Measurements from ENCODE around the gene UBR2. TPM values are rescaled to one million over a fixed set of nuclear protein-coding genes. Genes with fewer than 3 reads are reported as not detected.

Gene UBR2
- total RNA-seq, 5 donors from 2014 or later (not counting 1 experiment from before 2014, with no cell fraction given), result 41.1 to 47.6 (median 44.8) TPM

- ATAC-seq (replicated peaks in 1 of 4) (no peak), DNase-seq (no peak)
- Histone ChIP-seq H3K36me3 (ENCODE audit: control insufficient read depth in 2 of 2, extremely low read depth in 1 of 2, insufficient read depth in 1 of 2, low read length in 1 of 2) (no peaks in the 10 kb centered on the region), H3K27me3 (replicated peaks in 1 of 2; ENCODE audit: control insufficient read depth in 2 of 2, extremely low read depth in 1 of 2, insufficient read depth in 2 of 2, low read length in 1 of 2) (peaks cover 0 to 13% of the 10 kb centered on the region in 2 experiments), H3K4me1 (ENCODE audit: control insufficient read depth in 1 of 2, extremely low read depth in 1 of 2, insufficient read depth in 2 of 2, low read length in 2 of 2) (peaks cover 0 to 17% of the 10 kb centered on the region in 2 experiments), H3K9me3 (no peaks in the 10 kb centered on the region), H3K4me3 (ENCODE audit: control insufficient read depth in 1 of 2, extremely low read depth in 1 of 2, low read length in 1 of 2) (no peak overlapping the region), H3K27ac (ENCODE audit: low read length) (no peak overlapping the region)
- Mint-ChIP-seq H3K36me3 (no peaks in the 10 kb centered on the region), H3K4me1 (peaks cover 20 to 23% (median 21%) of the 10 kb centered on the region in 3 donors), H3K27me3 (peaks cover 0 to 3% of the 10 kb centered on the region in 2 donors), H3K4me3 (no peak overlapping the region), H3K9me3 (no peaks in the 10 kb centered on the region), H3K27ac (no peak overlapping the region)
- ChIA-PET CTCF (no interaction called here), POLR2A (interaction anchor here in 1 of 2 donors (0.6 kb wide), 1 partner anchor 21 kb away, joined by 3 read pairs; the partner anchor contains the start of gene TBCC)
Observed at GRCh38 chr6:42724825-42725224, 161.0 kb downstream of the UBR2 start.

GRCh38 chr6:42726026-42726425 lies 162.2 kb downstream of the UBR2 start:
- Histone ChIP-seq H3K27me3 (replicated peaks in 1 of 2; ENCODE audit: control insufficient read depth in 2 of 2, extremely low read depth in 1 of 2, insufficient read depth in 2 of 2, low read length in 1 of 2) (peaks cover 0 to 8% of the 10 kb centered on the region in 2 experiments), H3K27ac (ENCODE audit: low read length) (peak overlapping the region; percentile 73), H3K4me1 (ENCODE audit: control insufficient read depth in 1 of 2, extremely low read depth in 1 of 2, insufficient read depth in 2 of 2, low read length in 2 of 2) (peaks cover 0 to 17% of the 10 kb centered on the region in 2 experiments), H3K9me3 (no peaks in the 10 kb centered on the region), H3K36me3 (ENCODE audit: control insufficient read depth in 2 of 2, extremely low read depth in 1 of 2, insufficient read depth in 1 of 2, low read length in 1 of 2) (no peaks in the 10 kb centered on the region), H3K4me3 (ENCODE audit: control insufficient read depth in 1 of 2, extremely low read depth in 1 of 2, low read length in 1 of 2) (peak overlapping the region in 1 of 2 donors; percentile 57)
- H3K36me3 Mint-ChIP-seq, result no peaks in the 10 kb centered on the region
- CTCF ChIA-PET, result interaction anchor here (0.5 to 3.2 kb wide), 14 partner anchors 8 to 174 kb away, joined by 3 to 34 read pairs (median 4); partner anchors contain the start of genes BICRAL (in 1 of the 2), RPL7L1 (in 1 of the 2), TBCC (in 1 of the 2) and UBR2 (in 1 of the 2)
- POLR2A ChIA-PET, result interaction anchor here in 1 of 2 donors (0.6 to 1.7 kb wide), 7 partner anchors 16 to 121 kb away, joined by 3 to 15 read pairs (median 5); partner anchors contain the start of genes BICRAL and TBCC
- H3K27me3 Mint-ChIP-seq, result peaks cover 0 to 3% of the 10 kb centered on the region in 2 donors
- H3K4me1 Mint-ChIP-seq, result peaks cover 20 to 23% (median 21%) of the 10 kb centered on the region in 3 donors
- H3K9me3 Mint-ChIP-seq, result no peaks in the 10 kb centered on the region
- peak overlapping the region; percentile 82 to 94 (median 84) for H3K4me3 Mint-ChIP-seq
- ATAC-seq (replicated peaks in 1 of 4), result no peak
- peak overlapping the region; percentile 95 to 99 for H3K27ac Mint-ChIP-seq
- no peak for DNase-seq

GRCh38 chr6:42726485-42727086 lies 162.8 kb downstream of the UBR2 start:
- peak overlapping the region; percentile 57 to 82 for H3K4me3 ChIP-seq (ENCODE audit: control insufficient read depth in 1 of 2, extremely low read depth in 1 of 2, low read length in 1 of 2)
- POLR2A ChIA-PET, result interaction anchor here in 1 of 2 donors (0.5 to 1.7 kb wide), 9 partner anchors 15 to 120 kb away, joined by 3 to 15 read pairs (median 5); partner anchors contain the start of genes BICRAL and TBCC
- H3K36me3 ChIP-seq (ENCODE audit: control insufficient read depth in 2 of 2, extremely low read depth in 1 of 2, insufficient read depth in 1 of 2, low read length in 1 of 2), result no peaks in the 10 kb centered on the region
- no peaks in the 10 kb centered on the region for H3K9me3 ChIP-seq
- Mint-ChIP-seq H3K9me3 (no peaks in the 10 kb centered on the region), H3K27ac (peak overlapping the region; percentile 95 to 99), H3K4me3 (peak overlapping the region; percentile 82 to 94 (median 84)), H3K27me3 (peaks cover 0 to 3% of the 10 kb centered on the region in 2 donors), H3K36me3 (no peaks in the 10 kb centered on the region), H3K4me1 (peaks cover 20 to 23% (median 21%) of the 10 kb centered on the region in 3 donors)
- peak overlapping the region; percentile 73 for H3K27ac ChIP-seq (ENCODE audit: low read length)
- CTCF ChIA-PET, result interaction anchor here (0.5 to 3.2 kb wide), 13 partner anchors 17 to 153 kb away, joined by 3 to 34 read pairs (median 5); partner anchors contain the start of genes BICRAL (in 1 of the 2), RPL7L1 (in 1 of the 2) and TBCC (in 1 of the 2)
- DNase-seq (peak; percentile 32 to 94 (median 71)), ATAC-seq (replicated peaks in 1 of 4) (peak; percentile 95 to 97 (median 96))
- H3K27me3 ChIP-seq (replicated peaks in 1 of 2; ENCODE audit: control insufficient read depth in 2 of 2, extremely low read depth in 1 of 2, insufficient read depth in 2 of 2, low read length in 1 of 2), result peaks cover 0 to 6% of the 10 kb centered on the region in 2 experiments
- H3K4me1 ChIP-seq (ENCODE audit: control insufficient read depth in 1 of 2, extremely low read depth in 1 of 2, insufficient read depth in 2 of 2, low read length in 2 of 2), result peaks cover 0 to 17% of the 10 kb centered on the region in 2 experiments
- WGBS (ENCODE audit: insufficient coverage), result 0% methylated on average over 5 of the region's 14 CpGs

GRCh38 chr6:42727087-42727611 lies 163.3 kb downstream of the UBR2 start:
- ChIA-PET CTCF (interaction anchor here (0.6 to 3.2 kb wide), 9 partner anchors 16 to 150 kb away, joined by 3 to 34 read pairs (median 5); partner anchors contain the start of gene TBCC (in 1 of the 2)), POLR2A (interaction anchor here (0.5 to 1.7 kb wide), 6 partner anchors 19 to 469 kb away, joined by 3 to 15 read pairs (median 5); partner anchors contain the start of genes BICRAL (in 1 of the 2) and TBCC (in 1 of the 2))
- Histone ChIP-seq H3K4me3 (ENCODE audit: control insufficient read depth in 1 of 2, extremely low read depth in 1 of 2, low read length in 1 of 2) (peak overlapping the region; percentile 57 to 82), H3K27ac (ENCODE audit: low read length) (peak overlapping the region; percentile 73), H3K36me3 (ENCODE audit: control insufficient read depth in 2 of 2, extremely low read depth in 1 of 2, insufficient read depth in 1 of 2, low read length in 1 of 2) (no peaks in the 10 kb centered on the region), H3K27me3 (replicated peaks in 1 of 2; ENCODE audit: control insufficient read depth in 2 of 2, extremely low read depth in 1 of 2, insufficient read depth in 2 of 2, low read length in 1 of 2) (peaks cover 0 to under 1% of the 10 kb centered on the region in 2 experiments), H3K4me1 (ENCODE audit: control insufficient read depth in 1 of 2, extremely low read depth in 1 of 2, insufficient read depth in 2 of 2, low read length in 2 of 2) (peaks cover 0 to 17% of the 10 kb centered on the region in 2 experiments), H3K9me3 (no peaks in the 10 kb centered on the region)
- peak in 1 of 4 experiments; percentile 5 for ATAC-seq (replicated peaks in 1 of 4)
- peak in 3 of 35 experiments; percentile 2 to 32 (median 7) for DNase-seq
- no peaks in the 10 kb centered on the region for H3K9me3 Mint-ChIP-seq
- H3K36me3 Mint-ChIP-seq, result no peaks in the 10 kb centered on the region
- H3K27ac Mint-ChIP-seq, result peak overlapping the region; percentile 95 to 99
- peaks cover 20 to 23% (median 21%) of the 10 kb centered on the region in 3 donors for H3K4me1 Mint-ChIP-seq
- 45% methylated on average over 52 of the region's 52 CpGs for WGBS (ENCODE audit: insufficient coverage)
- no peaks in the 10 kb centered on the region for H3K27me3 Mint-ChIP-seq
- peak overlapping the region; percentile 82 to 94 (median 84) for H3K4me3 Mint-ChIP-seq

- ATAC-seq (replicated peaks in 1 of 4) (no peak), DNase-seq (no peak)
- Histone ChIP-seq H3K27ac (ENCODE audit: low read length) (no peak overlapping the region), H3K27me3 (replicated peaks in 1 of 2; ENCODE audit: control insufficient read depth in 2 of 2, extremely low read depth in 1 of 2, insufficient read depth in 2 of 2, low read length in 1 of 2) (no peaks in the 10 kb centered on the region), H3K9me3 (no peaks in the 10 kb centered on the region), H3K4me1 (ENCODE audit: control insufficient read depth in 1 of 2, extremely low read depth in 1 of 2, insufficient read depth in 2 of 2, low read length in 2 of 2) (peaks cover 0 to 17% of the 10 kb centered on the region in 2 experiments), H3K36me3 (ENCODE audit: control insufficient read depth in 2 of 2, extremely low read depth in 1 of 2, insufficient read depth in 1 of 2, low read length in 1 of 2) (no peaks in the 10 kb centered on the region), H3K4me3 (ENCODE audit: control insufficient read depth in 1 of 2, extremely low read depth in 1 of 2, low read length in 1 of 2) (peak overlapping the region in 1 of 2 donors; percentile 82)
- H3K4me1 Mint-ChIP-seq, result peaks cover 20 to 23% (median 21%) of the 10 kb centered on the region in 3 donors
- no peaks in the 10 kb centered on the region for H3K36me3 Mint-ChIP-seq
- ChIA-PET CTCF (interaction anchor here (0.6 to 3.2 kb wide), 4 partner anchors 35 to 130 kb away, joined by 3 to 34 read pairs (median 8); no protein-coding TSS in a partner anchor), POLR2A (interaction anchor here in 1 of 2 donors (0.7 kb wide), 1 partner anchor 469 kb away, joined by 3 read pairs; no protein-coding TSS in a partner anchor)
- no peaks in the 10 kb centered on the region for H3K9me3 Mint-ChIP-seq
- peak overlapping the region; percentile 39 to 94 (median 82) for H3K4me3 Mint-ChIP-seq
- no peaks in the 10 kb centered on the region for H3K27me3 Mint-ChIP-seq
- peak overlapping the region; percentile 27 to 28 for H3K27ac Mint-ChIP-seq
- 98% methylated on average over 16 of the region's 22 CpGs for WGBS (ENCODE audit: insufficient coverage)
Observed at GRCh38 chr6:42727627-42728026, 163.8 kb downstream of the UBR2 start.

- no peak overlapping the region for H3K4me3 Mint-ChIP-seq
- ChIA-PET CTCF (interaction anchor here (0.7 to 1.1 kb wide), 4 partner anchors 38 to 858 kb away, joined by 3 to 4 read pairs (median 4); no protein-coding TSS in a partner anchor), POLR2A (interaction anchor here in 1 of 2 donors (0.6 to 0.8 kb wide), 3 partner anchors 23 to 153 kb away, joined by 3 read pairs; no protein-coding TSS in a partner anchor)
- no CpG with 5 or more reads among the region's 3 CpGs for WGBS (ENCODE audit: insufficient coverage)
- H3K9me3 Mint-ChIP-seq, result no peaks in the 10 kb centered on the region
- no peaks in the 10 kb centered on the region for H3K36me3 Mint-ChIP-seq
- Histone ChIP-seq H3K36me3 (ENCODE audit: control insufficient read depth in 2 of 2, extremely low read depth in 1 of 2, insufficient read depth in 1 of 2, low read length in 1 of 2) (no peaks in the 10 kb centered on the region), H3K4me3 (ENCODE audit: control insufficient read depth in 1 of 2, extremely low read depth in 1 of 2, low read length in 1 of 2) (no peak overlapping the region), H3K4me1 (ENCODE audit: control insufficient read depth in 1 of 2, extremely low read depth in 1 of 2, insufficient read depth in 2 of 2, low read length in 2 of 2) (peaks cover 0 to 17% of the 10 kb centered on the region in 2 experiments), H3K27me3 (replicated peaks in 1 of 2; ENCODE audit: control insufficient read depth in 2 of 2, extremely low read depth in 1 of 2, insufficient read depth in 2 of 2, low read length in 1 of 2) (no peaks in the 10 kb centered on the region), H3K27ac (ENCODE audit: low read length) (no peak overlapping the region), H3K9me3 (no peaks in the 10 kb centered on the region)
- DNase-seq, result no peak
- no peaks in the 10 kb centered on the region for H3K27me3 Mint-ChIP-seq
- ATAC-seq (replicated peaks in 1 of 4), result no peak
- peaks cover 20 to 23% (median 21%) of the 10 kb centered on the region in 3 donors for H3K4me1 Mint-ChIP-seq
- H3K27ac Mint-ChIP-seq, result peak overlapping the region in 1 of 2 donors; percentile 48
Observed at GRCh38 chr6:42729731-42730130, 165.9 kb downstream of the UBR2 start.
